GM12865 (cell line): ENCODE data around the gene KCNF1.

Experiments used
- DNase-seq: peaks from one replicate; pipeline ENCODE4 v3.0.0; 2010; ENCODE audit warnings: low read depth
- H3K4me3 ChIP-seq: 2 replicates; pipeline ENCODE4 v1.5.1; 2011; ENCODE audit warnings: mild to moderate bottlenecking, low read depth, low read length, control low read depth
- CTCF ChIP-seq: IDR thresholded peaks from 2 replicates; pipeline ENCODE4 v1.5.1; 2011; ENCODE audit warnings: low read length, control low read depth, low read depth, inconsistent platforms; ENCODE audit not compliant: insufficient read depth; ENCODE audit errors: missing control alignments

Gene KCNF1

GRCh38 chr2:10923008-10923375 lies 11.3 kb downstream of the KCNF1 start:
- no peak for DNase-seq
- TF ChIP-seq CTCF: no peak
- H3K4me3 ChIP-seq: no peak overlapping the region

DNA sequence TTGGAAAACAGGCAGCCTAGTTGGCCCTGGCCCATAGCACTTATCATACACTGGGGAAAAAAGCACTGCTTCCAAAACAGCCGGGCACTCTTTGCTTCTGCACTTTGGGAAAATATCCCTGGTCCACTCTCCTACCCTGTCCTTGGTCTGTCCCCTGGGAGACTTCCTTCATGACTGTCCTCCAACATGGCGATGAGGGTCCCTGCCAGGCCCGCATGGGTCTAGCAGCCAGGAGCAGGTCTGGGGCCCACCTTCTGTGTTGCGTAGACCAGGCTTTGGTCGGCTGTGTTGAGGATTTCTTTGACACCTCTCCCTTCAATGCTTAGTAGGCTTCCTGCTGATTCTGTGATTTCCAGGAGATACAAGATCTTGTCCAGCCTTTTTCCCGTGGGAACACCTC lies 12.2 kb downstream of the KCNF1 start:
- H3K4me3 ChIP-seq: no peak overlapping the region
- DNase-seq: no peak
- no peak for TF ChIP-seq CTCF

DNA sequence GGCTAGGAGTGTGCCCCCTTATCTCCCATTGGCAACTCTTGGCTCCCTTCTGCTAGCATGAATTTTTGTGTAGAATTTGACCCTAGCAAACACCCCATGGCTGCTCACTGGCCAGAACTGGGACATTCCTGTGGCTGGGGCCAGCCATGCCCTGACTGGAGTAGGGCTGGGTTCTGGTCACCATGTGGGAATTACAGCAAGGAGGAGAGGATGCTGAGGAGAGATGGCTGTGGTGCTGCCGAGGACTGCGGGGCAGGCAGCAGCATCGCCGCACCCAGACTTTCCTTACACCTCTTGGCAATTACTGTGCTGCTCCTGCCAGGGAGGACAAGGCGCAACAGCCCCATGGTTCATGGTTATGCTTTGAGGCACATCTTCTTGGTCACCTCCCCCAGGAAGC lies 12.7 kb downstream of the KCNF1 start:
- no peak for TF ChIP-seq CTCF
- DNase-seq: no peak
- no peak overlapping the region for H3K4me3 ChIP-seq

DNA sequence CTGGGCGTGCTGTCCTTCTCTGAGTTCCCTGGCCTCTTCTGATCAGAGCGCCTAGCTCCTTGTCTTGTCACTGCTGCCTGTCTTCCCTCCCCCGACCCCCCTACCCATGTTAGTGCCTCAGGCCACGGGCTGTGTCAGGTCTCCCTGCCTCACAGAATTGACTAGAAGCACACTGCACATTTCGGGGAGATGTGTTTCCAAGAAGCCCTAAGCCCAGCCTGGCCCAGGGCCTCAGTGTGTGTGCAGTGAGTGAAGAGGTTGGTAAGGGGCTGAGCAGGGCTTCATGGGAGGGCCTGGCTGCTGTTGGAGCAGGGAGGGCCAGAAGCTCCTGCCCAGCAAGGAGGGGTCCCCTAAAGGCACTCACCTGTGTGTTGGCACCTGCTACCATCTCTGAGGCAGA lies 13.1 kb downstream of the KCNF1 start:
- TF ChIP-seq CTCF: no peak
- no peak for DNase-seq
- no peak overlapping the region for H3K4me3 ChIP-seq

GRCh38 chr2:10926191-10926820 lies 14.6 kb downstream of the KCNF1 start:
- H3K4me3 ChIP-seq: no peak overlapping the region
- no peak for TF ChIP-seq CTCF
- no peak for DNase-seq

GRCh38 chr2:10930721-10931516 lies 19.2 kb downstream of the KCNF1 start:
- no peak overlapping the region for H3K4me3 ChIP-seq
- TF ChIP-seq CTCF: no peak
- DNase-seq: no peak

- TF ChIP-seq CTCF: no peak
- DNase-seq: no peak
- H3K4me3 ChIP-seq: no peak overlapping the region
These were observed 20.0 kb downstream of the KCNF1 start for GRCh38 chr2:10931710-10932255.
